SU-DHL-6 (cell line): ENCODE data around the gene VAV3.

Experiments used
- CTCF ChIP-seq: fragments of 200-600 bp; sonication (generic); IDR thresholded peaks from one replicate; pipeline ENCODE4 v1.5.1; 2017; ENCODE audit warnings: antibody characterized with exemption, mild to moderate bottlenecking, low read length, moderate library complexity; ENCODE audit not compliant: insufficient read depth, poor library complexity, severe bottlenecking
- EZH2phosphoT487 ChIP-seq: fragments of 200-600 bp; sonication (generic), shearing (Covaris generic); conservative IDR thresholded peaks from 2 replicates; pipeline ENCODE4 v1.6.1; 2018; ENCODE audit warnings: mild to moderate bottlenecking, antibody characterized with exemption, low read length, moderate library complexity, mixed read lengths

- TF ChIP-seq EZH2phosphoT487 (no peak), CTCF (no peak)
Observed at GRCh38 chr1:107802654-107803053, 162.3 kb downstream of the VAV3 start.
